Measurements from ENCODE around the gene ARL13A.

GRCh38 chrX:100944601-100945000, 24.9 kb upstream of the ARL13A start:
- TF ChIP-seq CTCF (conservative IDR thresholded peaks at IDR 0.05) (no peak), ZFX (IDR thresholded peaks at IDR 0.05) (no peak)
